LNCAP (cell line): ENCODE results near the gene CDRT15L2.
"Not testable (repeated sequence)": the region's sequence is repeated elsewhere in the genome, so short reads cannot be mapped to it uniquely, and the experiment has no call there.

Experiments
- TF ChIP-seq, protein P1 (sequence below): fragments of 450-650 bp; IDR thresholded peaks from 2 replicates; pipeline ENCODE4 v1.5.1; 2017; ENCODE audit warnings: mild to moderate bottlenecking

The CDRT15L2 gene

DNA sequence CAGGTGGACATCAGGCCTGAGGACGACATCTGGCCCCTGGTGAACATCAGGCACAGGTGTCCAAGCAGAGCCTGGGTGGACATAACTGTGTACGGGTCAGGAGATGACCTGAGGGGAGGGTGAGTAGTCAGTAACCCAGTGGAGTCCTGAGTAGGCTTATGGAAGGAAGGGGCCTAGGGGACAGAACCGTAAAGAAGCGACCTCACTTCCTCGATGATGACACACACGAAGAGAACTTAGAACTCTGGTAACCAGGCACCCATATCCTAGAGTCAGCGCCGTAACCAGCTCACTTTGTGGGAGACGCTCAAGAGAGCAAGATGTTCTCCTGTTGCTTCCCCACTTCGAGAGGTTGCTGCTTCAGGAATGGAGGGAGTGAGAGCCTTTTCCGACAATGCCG lies at the start of gene CDRT15L2:
CDRT15L2 (plus strand) TSS at position 301 of the 400 bp plus-strand sequence; CDS start at position 321, 20 bp downstream.
- TF ChIP-seq, protein P1, sequence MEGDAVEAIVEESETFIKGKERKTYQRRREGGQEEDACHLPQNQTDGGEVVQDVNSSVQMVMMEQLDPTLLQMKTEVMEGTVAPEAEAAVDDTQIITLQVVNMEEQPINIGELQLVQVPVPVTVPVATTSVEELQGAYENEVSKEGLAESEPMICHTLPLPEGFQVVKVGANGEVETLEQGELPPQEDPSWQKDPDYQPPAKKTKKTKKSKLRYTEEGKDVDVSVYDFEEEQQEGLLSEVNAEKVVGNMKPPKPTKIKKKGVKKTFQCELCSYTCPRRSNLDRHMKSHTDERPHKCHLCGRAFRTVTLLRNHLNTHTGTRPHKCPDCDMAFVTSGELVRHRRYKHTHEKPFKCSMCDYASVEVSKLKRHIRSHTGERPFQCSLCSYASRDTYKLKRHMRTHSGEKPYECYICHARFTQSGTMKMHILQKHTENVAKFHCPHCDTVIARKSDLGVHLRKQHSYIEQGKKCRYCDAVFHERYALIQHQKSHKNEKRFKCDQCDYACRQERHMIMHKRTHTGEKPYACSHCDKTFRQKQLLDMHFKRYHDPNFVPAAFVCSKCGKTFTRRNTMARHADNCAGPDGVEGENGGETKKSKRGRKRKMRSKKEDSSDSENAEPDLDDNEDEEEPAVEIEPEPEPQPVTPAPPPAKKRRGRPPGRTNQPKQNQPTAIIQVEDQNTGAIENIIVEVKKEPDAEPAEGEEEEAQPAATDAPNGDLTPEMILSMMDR, result not testable (repeated sequence)

- TF ChIP-seq, protein P1, result peak; percentile 9; the same call in 1 of the 2 replicates
These were observed 37.5 kb upstream of the CDRT15L2 start for GRCh38 chr17:20541853-20542546.

DNA sequence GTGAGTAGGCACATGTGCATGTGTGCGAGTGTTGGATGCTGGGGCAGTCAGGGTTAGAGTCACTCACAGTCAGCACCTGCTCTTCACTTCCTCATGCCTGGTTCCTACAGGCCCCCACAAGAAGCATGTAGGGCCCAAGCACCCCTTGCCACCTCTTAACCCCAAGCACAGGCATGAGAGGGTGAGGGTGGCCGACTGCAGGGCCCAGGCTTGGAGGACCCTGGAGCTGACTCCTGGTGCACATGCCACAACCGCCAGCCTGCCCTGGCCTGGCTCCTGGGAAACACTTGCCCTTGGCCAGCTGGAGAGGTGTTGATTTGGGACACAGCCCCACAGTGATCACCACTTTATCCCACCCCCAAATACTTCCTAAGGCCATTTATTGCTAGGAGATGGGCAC lies 16.9 kb upstream of the CDRT15L2 start:
- TF ChIP-seq, protein P1, result no peak

DNA sequence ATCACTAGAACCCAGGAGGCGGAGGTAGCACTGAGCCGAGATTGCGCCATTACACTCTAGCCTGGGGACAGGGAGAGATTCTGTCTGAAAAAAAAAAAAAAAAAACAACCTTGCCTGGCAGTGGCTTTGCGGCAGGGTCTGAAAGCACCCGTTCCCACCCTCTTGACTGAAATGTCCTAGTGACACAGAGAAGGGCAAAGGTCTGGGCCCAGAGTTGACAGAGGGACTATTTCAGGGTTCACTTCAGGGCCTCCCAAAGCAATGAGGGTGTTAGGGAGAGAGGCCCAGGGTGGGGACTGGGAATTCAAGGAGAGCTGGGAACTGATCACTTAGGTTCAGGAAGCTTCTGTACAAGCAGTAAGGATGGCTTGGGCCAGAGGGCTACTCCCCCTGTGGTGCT lies 13.8 kb upstream of the CDRT15L2 start:
- TF ChIP-seq, protein P1, result no peak

DNA sequence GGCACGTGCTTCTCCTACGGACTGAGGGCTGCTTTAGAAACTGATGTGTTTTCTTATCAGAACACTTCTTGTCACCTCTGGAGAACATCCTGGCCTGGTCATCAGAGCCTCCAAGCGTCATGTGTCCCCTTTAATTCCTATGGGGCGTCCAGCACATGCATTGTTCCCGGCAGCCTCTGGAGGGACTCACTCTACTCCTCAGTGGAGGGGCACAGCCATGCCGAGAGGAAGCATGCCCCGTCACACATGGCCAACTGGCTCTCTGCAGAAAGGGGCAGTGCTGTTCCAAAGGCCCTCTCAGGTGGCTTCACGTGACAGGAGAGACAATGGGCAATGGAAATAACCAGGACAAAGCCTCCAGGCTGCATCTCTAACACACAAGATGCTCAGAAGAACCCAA lies 31.8 kb downstream of the CDRT15L2 start:
- TF ChIP-seq, protein P1, result no peak

DNA sequence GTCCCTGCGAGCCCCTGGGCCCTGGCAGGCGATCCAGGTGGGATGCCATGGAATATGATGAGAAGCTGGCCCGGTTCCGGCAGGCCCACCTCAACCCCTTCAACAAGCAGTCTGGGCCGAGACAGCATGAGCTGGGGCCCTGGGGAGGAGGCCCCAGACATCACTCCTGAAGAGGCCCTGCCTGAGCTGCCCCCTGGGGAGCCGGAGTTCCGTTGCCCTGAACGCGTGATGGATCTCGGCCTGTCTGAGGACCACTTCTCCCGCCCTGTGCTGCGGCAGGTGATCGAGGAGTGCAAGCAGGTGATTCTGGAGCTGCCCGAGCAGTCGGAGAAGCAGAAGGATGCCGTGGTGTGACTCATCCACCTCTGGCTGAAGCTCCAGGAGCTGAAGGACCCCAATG lies 33.1 kb downstream of the CDRT15L2 start:
- TF ChIP-seq, protein P1, result no peak

DNA sequence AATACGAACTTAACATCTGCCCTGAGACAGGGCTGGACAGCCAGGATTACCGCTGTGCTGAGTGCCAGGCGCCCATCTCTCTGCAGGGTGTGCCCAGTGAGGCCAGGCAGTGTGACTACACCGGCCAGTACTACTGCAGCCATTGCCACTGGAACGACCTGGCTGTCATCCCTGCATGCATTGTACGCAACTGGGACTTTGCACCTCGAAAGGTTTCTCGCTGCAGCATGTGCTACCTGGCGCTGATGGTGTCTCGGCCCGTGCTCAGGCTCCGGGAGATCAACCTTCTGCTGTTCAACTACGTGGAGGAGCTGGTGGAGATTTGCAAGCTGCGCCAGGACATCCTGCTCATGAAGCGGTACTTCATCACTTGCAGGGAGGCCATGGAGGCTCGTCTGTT lies 33.7 kb downstream of the CDRT15L2 start:
- TF ChIP-seq, protein P1, result no peak

GRCh38 chr17:20613905-20614304 lies 34.4 kb downstream of the CDRT15L2 start:
- TF ChIP-seq, protein P1, result no peak
